Activated naive CD4-positive, alpha-beta T cell treated with anti-CD3 and anti-CD28 coated beads for 36 hours (primary cell): ENCODE results near the gene MTG2. TPM values are rescaled to one million over a fixed set of nuclear protein-coding genes. Genes with fewer than 3 reads are reported as not detected.

Source experiments
- CTCF ChIA-PET: fragments of 350-600 bp; sonication (Branson Sonifier 250); formaldehyde crosslinking; loops from one replicate; lab custom pipeline; 2021; ENCODE audit warnings: antibody characterized with exemption; lab: Charles Lee
- DNase-seq: peaks from one replicate; pipeline ENCODE4 v3.0.0-alpha.2; 2020
- H3K27ac Mint-ChIP-seq: one replicate; pipeline ENCODE4 v1.8.0; 2021; ENCODE audit warnings: mild to moderate bottlenecking, mixed read lengths
- H3K27me3 Mint-ChIP-seq: one replicate; pipeline ENCODE4 v1.8.0; 2021; ENCODE audit warnings: low read depth, mixed read lengths
- H3K36me3 Mint-ChIP-seq: one replicate; pipeline ENCODE4 v1.8.0; 2021; ENCODE audit warnings: low read depth, mixed read lengths
- H3K4me1 Mint-ChIP-seq: one replicate; pipeline ENCODE4 v1.8.0; 2021; ENCODE audit warnings: low read depth, mixed read lengths
- H3K4me3 Mint-ChIP-seq: one replicate; pipeline ENCODE4 v1.8.0; 2021; ENCODE audit warnings: mild to moderate bottlenecking, moderate library complexity, mixed read lengths
- H3K9me3 Mint-ChIP-seq: one replicate; pipeline ENCODE4 v1.8.0; 2021; ENCODE audit warnings: mixed read lengths
- intact Hi-C: fragments of 100-400 bp; cut with micrococcal nuclease; formaldehyde crosslinking; loops from one replicate; pipeline ENCODE4 v1.15.1; 2023
- total RNA-seq, 2 experiments: library from RNA; stranded (reverse); gene quantifications; one replicate each; pipeline ENCODE4 v1.2.3, GENCODE V29; 2021

The MTG2 gene
- total RNA-seq, 2 experiments from 2014 or later: 34.3 to 36.4 TPM

DNA sequence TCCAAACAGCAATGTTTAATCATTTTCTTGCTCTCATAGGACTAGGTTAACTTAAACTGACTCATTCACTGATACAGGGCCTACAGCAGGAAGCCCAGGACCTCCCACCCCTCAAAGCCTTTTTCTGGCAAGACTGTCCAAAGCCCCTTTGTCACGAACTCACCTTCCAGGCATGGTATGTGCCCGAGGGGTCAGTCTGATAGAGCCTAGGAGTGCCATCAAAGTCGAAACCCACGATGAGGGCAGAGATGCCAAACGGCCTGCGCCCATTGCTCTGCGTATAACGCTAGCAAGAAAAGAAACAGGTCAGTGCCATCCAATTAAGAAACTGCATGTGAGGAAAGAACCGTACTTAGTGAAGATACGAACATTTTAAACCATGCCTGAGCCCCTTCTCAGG, 43.9 kb upstream of the MTG2 start:
- intact Hi-C loops: no loop called here
- DNase-seq: no peak
- peaks cover 37% of the 10 kb centered on the region for H3K4me1 Mint-ChIP-seq
- CTCF ChIA-PET: interaction anchor here (0.6 to 2.6 kb wide), 4 partner anchors 39 to 128 kb away, joined by 3 to 10 read pairs (median 6); no protein-coding TSS in a partner anchor
- peaks cover 43% of the 10 kb centered on the region for H3K36me3 Mint-ChIP-seq
- peak overlapping the region; percentile 24 for H3K27ac Mint-ChIP-seq
- no peaks in the 10 kb centered on the region for H3K9me3 Mint-ChIP-seq
- H3K4me3 Mint-ChIP-seq: no peak overlapping the region
- H3K27me3 Mint-ChIP-seq: no peaks in the 10 kb centered on the region

DNA sequence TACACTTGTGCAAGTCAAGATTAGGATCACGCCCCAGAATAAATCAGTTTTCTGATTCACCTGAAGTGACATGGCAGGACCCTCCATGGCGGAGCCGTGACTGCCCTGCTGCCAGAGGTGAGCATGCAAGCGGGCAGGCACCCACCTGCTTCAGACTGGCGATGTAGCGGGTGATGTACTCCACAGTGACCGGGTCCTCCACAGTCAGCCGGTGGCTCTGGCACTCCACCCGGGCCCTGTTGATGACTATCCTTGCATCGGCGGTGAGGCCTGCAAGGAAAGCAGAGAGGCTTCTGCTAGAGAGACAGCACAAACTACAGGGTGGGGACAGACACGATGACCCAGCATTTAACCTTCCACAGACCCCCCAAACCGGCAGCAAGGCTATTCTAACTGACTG, 43.2 kb upstream of the MTG2 start:
- intact Hi-C loops: no loop called here
- no peak for DNase-seq
- Mint-ChIP-seq H3K4me3 (no peak overlapping the region), H3K27me3 (no peaks in the 10 kb centered on the region), H3K9me3 (no peaks in the 10 kb centered on the region), H3K27ac (peak overlapping the region; percentile 87), H3K36me3 (peaks cover 41% of the 10 kb centered on the region), H3K4me1 (peaks cover 38% of the 10 kb centered on the region)
- CTCF ChIA-PET: interaction anchor here (0.6 to 2.6 kb wide), 2 partner anchors 114 to 125 kb away, joined by 4 to 7 read pairs; no protein-coding TSS in a partner anchor

DNA sequence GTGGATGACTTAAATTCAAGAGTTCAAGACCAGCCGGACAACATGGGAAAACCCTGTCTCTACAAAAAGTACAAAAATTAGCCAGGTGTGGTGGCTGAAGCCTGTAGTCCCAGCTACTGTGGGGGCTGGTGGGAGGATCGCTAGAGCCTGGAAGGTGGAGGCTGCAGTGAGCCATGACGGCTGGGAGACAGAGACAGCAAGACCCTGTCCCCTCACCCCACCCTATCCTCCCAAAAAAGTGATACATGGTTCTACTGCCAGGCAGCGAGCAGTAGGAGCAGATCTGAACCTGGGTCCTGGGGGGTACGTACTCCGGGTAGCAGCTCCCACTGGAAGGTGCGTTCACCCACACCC, 41.8 kb upstream of the MTG2 start:
- intact Hi-C loops: loop anchor here (1.0 kb wide), 1 partner anchor 74 kb away; no protein-coding TSS in a partner anchor
- Mint-ChIP-seq H3K27ac (peak overlapping the region; percentile 87), H3K4me3 (peak overlapping the region; percentile 83), H3K36me3 (peaks cover 39% of the 10 kb centered on the region), H3K27me3 (no peaks in the 10 kb centered on the region), H3K9me3 (no peaks in the 10 kb centered on the region), H3K4me1 (peaks cover 52% of the 10 kb centered on the region)
- CTCF ChIA-PET: interaction anchor here (0.9 to 2.2 kb wide), 3 partner anchors 17 to 130 kb away, joined by 3 to 9 read pairs (median 8); no protein-coding TSS in a partner anchor
- no peak for DNase-seq

DNA sequence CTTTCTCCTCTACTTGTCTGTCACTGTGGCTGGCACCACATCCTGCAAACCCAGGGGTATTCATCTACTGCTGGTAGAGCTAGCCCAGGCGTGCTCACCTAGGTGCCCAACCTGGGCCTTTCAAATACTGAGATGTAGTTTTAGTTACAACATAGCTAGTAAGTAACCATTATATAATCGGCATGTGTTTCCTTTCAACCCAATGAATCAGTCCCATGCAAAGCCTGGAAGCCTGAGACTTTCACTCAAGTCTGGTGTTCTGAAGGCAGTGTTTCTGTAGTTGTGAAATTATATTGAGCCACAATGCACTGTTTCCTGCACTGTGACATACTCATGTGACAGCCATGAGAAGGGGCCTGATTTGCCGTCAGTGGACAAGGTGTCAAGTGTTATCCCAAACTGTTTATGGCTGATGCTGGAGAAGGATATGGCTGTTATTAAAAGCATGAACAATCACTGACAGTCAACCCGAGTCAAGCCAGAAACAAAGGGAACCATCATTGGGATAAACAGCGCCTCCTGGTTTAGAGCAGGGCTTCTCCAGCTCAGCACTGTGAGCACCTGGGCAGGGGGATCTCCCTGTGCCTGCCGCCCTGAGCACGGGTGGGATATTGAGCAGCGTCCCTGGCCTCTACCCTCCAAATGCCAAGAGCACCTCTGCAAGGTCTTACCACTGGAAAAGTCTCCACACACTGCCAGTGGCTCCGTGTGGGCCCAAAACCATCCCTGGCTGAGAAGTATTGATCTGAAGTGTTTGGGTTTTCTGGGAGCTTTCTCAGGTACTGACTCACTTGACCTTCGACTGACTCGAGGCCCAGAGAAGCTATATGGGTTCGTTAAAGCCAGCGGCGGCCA, 41.2 kb upstream of the MTG2 start:
- peaks cover 53% of the 10 kb centered on the region for H3K4me1 Mint-ChIP-seq
- CTCF ChIA-PET: interaction anchor here (0.9 to 2.2 kb wide), 6 partner anchors 9 to 131 kb away, joined by 3 to 9 read pairs (median 3); partner anchors contain the start of gene LSM14B

DNA sequence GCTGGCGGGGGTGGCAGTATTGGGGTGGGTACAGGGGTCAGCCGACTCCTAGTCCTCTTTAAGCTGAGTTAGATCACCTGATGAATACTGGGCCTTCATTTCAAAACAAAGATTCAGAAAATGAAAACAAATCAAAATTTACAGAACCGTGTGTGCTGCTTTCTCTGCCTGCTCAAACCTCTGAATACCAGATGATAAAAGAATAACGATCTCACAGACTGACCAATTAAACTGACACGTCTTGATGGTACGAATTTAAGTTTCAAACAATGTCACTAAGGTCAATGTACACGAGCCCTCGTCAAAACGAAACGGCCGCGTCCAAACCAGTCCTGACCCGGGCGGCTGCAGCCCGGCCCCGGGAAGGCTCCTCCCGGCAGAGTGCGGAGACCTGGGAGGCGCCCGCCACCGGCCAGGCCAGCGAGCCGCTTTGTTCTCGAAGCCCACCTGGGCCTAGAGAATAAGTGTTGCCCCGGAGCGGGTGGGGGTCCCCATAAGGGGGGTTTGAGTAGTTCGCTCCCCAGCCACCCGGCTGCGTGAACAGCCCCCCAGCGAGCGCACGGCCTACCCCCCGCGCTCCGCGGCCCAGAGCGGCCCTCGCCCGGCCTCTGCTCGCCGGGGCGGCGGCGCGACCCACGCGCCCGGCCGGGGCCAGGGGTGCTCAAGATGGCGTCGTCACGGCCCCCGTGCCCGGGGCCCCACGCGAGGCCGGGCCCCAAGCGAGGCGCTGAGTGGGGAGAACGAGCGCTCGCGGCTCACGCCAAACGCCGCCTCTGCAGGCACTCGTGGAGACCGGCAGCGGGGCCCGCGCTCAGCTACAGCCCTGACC, 40.4 kb upstream of the MTG2 start:
- intact Hi-C loops: loop anchor here (1.0 kb wide), 3 partner anchors 20 to 160 kb away; partner anchors contain the start of genes ADRM1 and LSM14B
- peak overlapping the region; percentile 87 for H3K27ac Mint-ChIP-seq
- DNase-seq: peak; percentile 18
- H3K27me3 Mint-ChIP-seq: no peaks in the 10 kb centered on the region
- CTCF ChIA-PET: interaction anchor here (0.9 to 2.2 kb wide), 5 partner anchors 10 to 132 kb away, joined by 3 to 9 read pairs (median 3); partner anchors contain the start of gene LSM14B
- H3K36me3 Mint-ChIP-seq: peaks cover 37% of the 10 kb centered on the region
- peaks cover 60% of the 10 kb centered on the region for H3K4me1 Mint-ChIP-seq
- H3K4me3 Mint-ChIP-seq: peak overlapping the region; percentile 83
- no peaks in the 10 kb centered on the region for H3K9me3 Mint-ChIP-seq

More for the DNA sequence above, 41.2 kb upstream of the MTG2 start:
- H3K27me3 Mint-ChIP-seq: no peaks in the 10 kb centered on the region
- peaks cover 39% of the 10 kb centered on the region for H3K36me3 Mint-ChIP-seq
- H3K4me3 Mint-ChIP-seq: peak overlapping the region; percentile 83
- peak; percentile 40 for DNase-seq
- intact Hi-C loops: loop anchor here (1.0 kb wide), 1 partner anchor 74 kb away; no protein-coding TSS in a partner anchor
- H3K9me3 Mint-ChIP-seq: no peaks in the 10 kb centered on the region
- peak overlapping the region; percentile 87 for H3K27ac Mint-ChIP-seq

DNA sequence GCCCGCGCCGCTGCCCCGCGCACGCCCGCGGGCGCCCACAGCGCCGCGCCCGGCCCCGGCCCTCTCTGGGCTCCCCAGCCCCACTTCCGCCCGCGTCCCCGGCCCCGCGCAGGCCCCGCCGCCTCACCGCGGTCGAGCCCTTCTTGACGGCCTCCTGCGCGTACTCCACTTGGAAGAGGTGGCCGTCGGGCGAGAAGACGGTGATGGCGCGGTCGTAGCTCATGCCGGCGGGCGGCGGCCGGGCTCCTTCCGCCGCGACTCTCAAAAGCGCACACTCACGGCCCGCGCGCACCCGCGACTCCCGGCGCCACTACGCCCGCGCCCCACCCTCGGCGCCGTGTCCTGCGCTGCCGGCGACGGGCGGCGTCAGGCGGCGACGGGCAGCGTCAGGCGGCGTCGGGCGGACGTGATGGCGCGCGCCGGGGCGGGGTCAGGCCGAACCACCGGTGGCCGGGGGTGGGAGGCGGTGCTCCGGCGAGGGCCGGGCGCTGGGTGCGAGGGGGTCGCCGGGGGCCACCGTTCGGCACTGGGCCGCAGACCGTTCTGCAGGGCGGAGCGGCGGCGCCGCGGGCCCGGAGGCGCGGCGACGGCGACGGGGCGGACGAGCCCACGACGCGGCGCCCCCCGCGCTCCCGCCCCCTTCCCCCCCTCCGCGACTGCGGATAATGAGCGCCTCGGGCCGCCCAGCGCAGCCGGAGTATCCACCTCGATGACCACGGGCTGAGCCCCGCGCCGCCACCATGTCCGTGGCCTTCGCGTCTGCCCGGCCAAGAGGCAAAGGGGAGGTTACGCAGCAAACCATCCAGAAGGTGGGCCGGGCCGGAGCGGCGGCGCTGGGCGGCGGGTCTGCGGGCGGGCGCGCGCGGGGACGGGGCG, 39.5 kb upstream of the MTG2 start, which contains the start of the genes PSMA7 and SS18L1:
TSS of gene PSMA7 (minus strand) at position 314 of the 876 bp plus-strand sequence. CDS start at position 223, 91 bp downstream.
TSS of gene SS18L1 (plus strand) at position 689 of the 876 bp plus-strand sequence. CDS start at position 741, 52 bp downstream.
- Mint-ChIP-seq H3K9me3 (no peaks in the 10 kb centered on the region), H3K4me3 (peak within 1 kb of the TSS; percentile 83), H3K27ac (peak within 1 kb of the TSS; percentile 87), H3K36me3 (peaks cover 28% of the 10 kb centered on the region), H3K4me1 (peaks cover 55% of the 10 kb centered on the region), H3K27me3 (no peaks in the 10 kb centered on the region)
- DNase-seq: peak; percentile 82
- intact Hi-C loops: loop anchor here (1.0 kb wide), 3 partner anchors 21 to 159 kb away; partner anchors contain the start of genes ADRM1 and LSM14B
- CTCF ChIA-PET: interaction anchor here (0.9 kb wide), 1 partner anchor 132 kb away, joined by 3 read pairs; no protein-coding TSS in a partner anchor

DNA sequence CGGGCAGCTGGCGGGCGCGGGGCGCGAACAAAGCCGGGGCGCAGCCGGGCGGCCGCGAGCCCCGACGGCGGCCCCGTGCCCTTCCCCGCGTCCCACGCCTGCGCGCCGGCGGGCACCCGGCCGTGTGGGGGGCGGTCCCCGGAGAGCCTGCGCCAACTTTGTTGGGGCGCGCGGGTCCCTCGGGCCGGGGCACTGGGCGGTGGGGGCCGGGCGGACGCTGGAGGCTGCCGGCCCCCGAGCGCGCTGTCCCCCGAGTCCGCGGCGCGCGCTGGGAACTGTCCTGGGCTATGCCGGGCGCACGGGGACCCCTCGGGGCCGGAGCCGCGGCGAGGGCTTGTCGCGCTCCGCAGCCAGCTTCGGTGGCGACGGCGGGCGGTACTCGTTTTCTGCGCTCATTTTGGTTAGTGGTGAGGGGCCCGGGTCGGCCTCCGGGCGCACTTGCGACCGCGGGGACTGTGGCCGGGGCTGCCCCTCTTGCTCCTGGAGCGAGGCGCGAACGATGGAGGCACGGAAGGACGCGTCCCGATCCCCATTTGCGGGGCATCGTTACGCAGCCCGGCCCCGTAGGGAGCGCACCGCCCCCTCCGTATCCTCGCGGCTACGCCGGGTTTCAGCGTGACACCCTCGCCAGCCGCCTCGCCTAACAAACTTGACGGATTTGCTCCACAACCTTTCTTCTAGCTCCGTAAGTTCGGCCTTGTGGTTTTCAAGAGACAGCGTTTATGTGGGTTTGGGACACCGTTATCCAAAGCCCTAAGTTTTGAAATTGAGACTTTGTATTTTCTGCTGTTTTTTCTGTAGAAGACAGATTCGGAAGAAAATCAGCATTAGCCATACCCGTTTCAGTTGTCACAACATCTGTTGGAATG, 38.6 kb upstream of the MTG2 start:
- Mint-ChIP-seq H3K27ac (peak overlapping the region; percentile 46), H3K36me3 (peaks cover 22% of the 10 kb centered on the region), H3K27me3 (no peaks in the 10 kb centered on the region), H3K4me1 (peaks cover 52% of the 10 kb centered on the region), H3K4me3 (peak overlapping the region; percentile 76), H3K9me3 (no peaks in the 10 kb centered on the region)
- DNase-seq: peak; percentile 72
- CTCF ChIA-PET: interaction anchor here (0.9 to 1.7 kb wide), 2 partner anchors 13 to 133 kb away, joined by 3 to 4 read pairs; no protein-coding TSS in a partner anchor
- intact Hi-C loops: loop anchor here (1.0 kb wide), 4 partner anchors 22 to 158 kb away; partner anchors contain the start of genes ADRM1 and LSM14B

DNA sequence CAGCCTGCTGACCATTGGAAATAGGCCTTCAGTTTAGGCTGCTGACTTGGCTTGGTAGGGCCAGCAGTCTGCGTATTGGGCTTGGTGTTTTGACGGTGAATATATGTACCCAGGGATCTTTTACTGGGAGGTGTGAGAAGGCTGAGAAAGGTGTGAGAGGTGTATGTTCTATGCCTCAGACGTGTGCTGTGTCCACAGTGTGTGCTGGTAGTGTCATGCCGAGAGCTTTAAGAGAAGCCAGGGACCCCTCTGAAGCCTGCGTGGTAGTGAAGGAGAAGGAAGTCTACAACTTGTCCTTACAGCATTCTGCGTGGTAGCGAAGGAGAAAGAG, 37.2 kb upstream of the MTG2 start:
- H3K27me3 Mint-ChIP-seq: no peaks in the 10 kb centered on the region
- no peak for DNase-seq
- H3K36me3 Mint-ChIP-seq: peaks cover 11% of the 10 kb centered on the region
- CTCF ChIA-PET: interaction anchor here (1.7 kb wide), 1 partner anchor 11 kb away, joined by 4 read pairs; no protein-coding TSS in a partner anchor
- peaks cover 42% of the 10 kb centered on the region for H3K4me1 Mint-ChIP-seq
- H3K4me3 Mint-ChIP-seq: no peak overlapping the region
- H3K9me3 Mint-ChIP-seq: no peaks in the 10 kb centered on the region
- H3K27ac Mint-ChIP-seq: no peak overlapping the region
- intact Hi-C loops: no loop called here

DNA sequence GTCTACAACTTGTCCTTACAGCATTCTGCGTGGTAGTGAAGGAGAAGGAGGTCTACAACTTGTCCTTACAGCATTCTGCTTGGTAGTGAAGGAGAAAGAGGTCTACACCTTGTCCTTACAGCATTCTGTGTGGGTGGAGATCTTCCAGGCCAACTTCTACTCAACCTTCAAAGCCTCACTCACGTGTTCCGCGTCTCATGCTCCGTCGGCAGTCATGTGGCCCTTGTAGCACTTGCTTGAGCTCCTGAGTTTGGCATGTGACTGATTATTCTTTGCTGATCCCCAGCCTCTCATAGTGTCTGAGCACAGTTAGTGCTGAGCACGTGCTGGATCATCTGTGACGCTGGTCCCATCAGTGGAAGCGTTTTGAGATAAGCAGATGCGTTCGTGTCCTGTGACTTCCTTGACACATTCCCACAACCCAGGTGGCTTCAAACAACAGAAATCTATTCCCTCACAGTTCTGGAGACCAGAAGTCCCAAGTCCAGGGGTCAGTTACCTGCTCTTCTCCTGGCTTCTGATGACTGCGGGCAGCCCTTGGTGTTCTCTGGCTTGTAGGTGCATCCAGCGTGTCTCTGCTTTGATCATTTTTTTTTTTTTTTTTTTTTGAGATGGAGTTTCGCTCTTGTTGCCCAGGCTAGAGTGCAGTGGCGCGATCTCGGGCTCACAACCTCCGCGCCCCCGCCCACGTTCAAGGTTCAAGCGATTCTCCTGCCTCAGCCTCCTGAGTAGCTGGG, 36.6 kb upstream of the MTG2 start:
- DNase-seq: no peak
- Mint-ChIP-seq H3K4me3 (no peak overlapping the region), H3K4me1 (peaks cover 36% of the 10 kb centered on the region), H3K36me3 (peaks cover 8% of the 10 kb centered on the region), H3K27me3 (no peaks in the 10 kb centered on the region), H3K9me3 (no peaks in the 10 kb centered on the region), H3K27ac (no peak overlapping the region)
- CTCF ChIA-PET: interaction anchor here (1.7 kb wide), 1 partner anchor 11 kb away, joined by 4 read pairs; no protein-coding TSS in a partner anchor
- intact Hi-C loops: no loop called here

DNA sequence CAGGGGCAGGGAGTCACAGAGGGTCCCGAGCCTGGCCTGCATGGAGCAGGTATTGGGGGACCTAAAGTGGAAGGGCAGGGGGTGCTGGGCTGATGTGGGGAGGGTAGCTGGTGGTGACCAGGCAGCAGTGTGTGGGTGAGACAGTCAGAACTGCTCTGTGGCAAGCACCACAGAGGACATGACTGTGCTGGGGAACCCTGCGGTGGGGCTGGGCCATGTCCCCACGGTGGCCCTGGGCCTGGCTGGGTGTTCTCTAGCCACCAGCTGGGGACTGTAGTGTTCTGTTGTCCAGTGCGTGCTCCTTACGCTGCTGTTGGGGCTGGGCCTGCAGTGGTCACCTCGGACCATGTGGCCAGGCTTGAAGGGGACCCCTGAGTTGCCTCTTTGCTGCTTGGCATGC, 35.7 kb upstream of the MTG2 start:
- Mint-ChIP-seq H3K36me3 (peaks cover 11% of the 10 kb centered on the region), H3K4me1 (peaks cover 29% of the 10 kb centered on the region), H3K27me3 (no peaks in the 10 kb centered on the region), H3K4me3 (no peak overlapping the region), H3K9me3 (no peaks in the 10 kb centered on the region), H3K27ac (no peak overlapping the region)
- DNase-seq: no peak
- CTCF ChIA-PET: no interaction called here
- intact Hi-C loops: no loop called here
